HCT116 (cell line): ENCODE data around the gene RAB34. TPM values are rescaled to one million over a fixed set of nuclear protein-coding genes. Genes with fewer than 3 reads are reported as not detected.
A peak's percentile ranks its signal among the peaks of the same experiment; 100 is the strongest.

ENCODE experiments used
- ATAC-seq: fragments of 200-7000 bp; cut with Tn5 transposase; 2 replicates; pipeline ENCODE4 v1.9.1; 2020; ENCODE audit warnings: mild to moderate bottlenecking, moderate library complexity
- BruUV-seq: library from RNA; stranded (reverse); fragments of 400-500 nt; replicated peaks from 2 replicates; lab custom pipeline; 2021; lab: Mats Ljungman, UMichigan
- CTCF ChIA-PET: fragments of 300-600 bp; sonication (Branson Sonifier 250); formaldehyde crosslinking; loops from one replicate; lab custom pipeline; 2021; ENCODE audit warnings: antibody characterized with exemption; lab: Charles Lee
- POLR2A ChIA-PET: fragments of 300-600, 350-600 bp; sonication (Branson Sonifier 250); formaldehyde crosslinking; loops from one replicate; lab custom pipeline; 2021; ENCODE audit warnings: antibody characterized with exemption; lab: Charles Lee
- RAD21 ChIA-PET, 2 experiments: fragments of 300-600 bp; sonication (Branson Sonifier 250); formaldehyde crosslinking; loops; one replicate each; lab custom pipeline; 2023; ENCODE audit warnings: low total read pairs in 2 of 2; ENCODE audit not compliant: uncharacterized antibody in 2 of 2, unreplicated experiment in 2 of 2, low non-redundant PET in 1 of 2; lab: Charles Lee
- DNase-seq: peaks from one replicate; pipeline ENCODE4 v3.0.0-alpha.2; 2010; ENCODE audit warnings: low read depth, low spot score
- H2AFZ ChIP-seq: fragments of 200-600 bp; shearing (Covaris generic), sonication (generic); 2 replicates; pipeline ENCODE4 v1.6.1; 2017; ENCODE audit warnings: low read depth, mixed run types, mixed read lengths, antibody characterized with exemption, low read length; ENCODE audit not compliant: poor library complexity, severe bottlenecking
- H3K27ac ChIP-seq: 2 replicates; pipeline ENCODE4 v1.5.1; 2012; ENCODE audit warnings: low read depth, low read length
- H3K27me3 ChIP-seq: fragments of 200-600 bp; sonication (generic); 2 replicates; pipeline ENCODE4 v1.6.1; 2016; ENCODE audit warnings: mixed run types, low read length, mixed read lengths; ENCODE audit not compliant: insufficient read depth
- H3K36me3 ChIP-seq, 2 experiments: fragments of 200-500 bp in 1 of 2; fragments of 200-600 bp in 1 of 2; sonication (Bioruptor generic) in 1 of 2; sonication (generic) in 1 of 2; 2 replicates each; pipeline versions ENCODE4 v1.5.1 to v1.6.1; 2014 to 2016; ENCODE audit warnings: low read length in 2 of 2, inconsistent platforms in 1 of 2, mixed read lengths in 1 of 2, mixed run types in 1 of 2; ENCODE audit not compliant: insufficient read depth in 2 of 2, control insufficient read depth in 1 of 2
- H3K4me1 ChIP-seq, 2 experiments: fragments of 200-600 bp in 1 of 2; sonication (generic) in 1 of 2; 2 replicates each; pipeline versions ENCODE4 v1.5.1 to v1.6.1; 2012 to 2017; ENCODE audit warnings: low read length in 2 of 2, inconsistent platforms in 1 of 2, mild to moderate bottlenecking in 1 of 2, mixed read lengths in 1 of 2, mixed run types in 1 of 2, moderate library complexity in 1 of 2; ENCODE audit not compliant: insufficient read depth in 2 of 2, control insufficient read depth in 1 of 2
- H3K4me2 ChIP-seq: fragments of 200-600 bp; sonication (generic); 2 replicates; pipeline ENCODE4 v1.6.1; 2017; ENCODE audit warnings: mixed run types, low read length, mixed read lengths
- H3K4me3 ChIP-seq, 2 experiments: fragments of 200-600 bp in 1 of 2; sonication (generic) in 1 of 2; replicated peaks in 1 of 2; 2 replicates each; pipeline ENCODE4 v1.5.1; 2011 to 2016; ENCODE audit warnings: low read length in 2 of 2, control low read depth in 1 of 2, low read depth in 1 of 2, mild to moderate bottlenecking in 1 of 2, mixed read lengths in 1 of 2, mixed run types in 1 of 2
- H3K79me2 ChIP-seq: fragments of 200-600 bp; sonication (generic); 2 replicates; pipeline ENCODE4 v1.6.1; 2017; ENCODE audit warnings: mild to moderate bottlenecking, mixed run types, low read length, moderate library complexity, mixed read lengths; ENCODE audit not compliant: insufficient read depth
- H3K9ac ChIP-seq: fragments of 200-600 bp; sonication (generic); 2 replicates; pipeline ENCODE4 v1.6.1; 2016; ENCODE audit warnings: low read length, mixed read lengths
- H3K9me2 ChIP-seq: fragments of 200-600 bp; sonication (generic), shearing (Covaris generic); 2 replicates; pipeline ENCODE4 v1.6.1; 2017; ENCODE audit warnings: mixed run types, mild to moderate bottlenecking, moderate library complexity; ENCODE audit not compliant: insufficient read depth
- H3K9me3 ChIP-seq, 2 experiments: fragments of 200-500 bp in 1 of 2; fragments of 200-600 bp in 1 of 2; sonication (Bioruptor generic) in 1 of 2; sonication (generic) in 1 of 2; 2 replicates each; pipeline ENCODE4 v1.6.1; 2014 to 2017; ENCODE audit warnings: low read length in 2 of 2, mixed read lengths in 2 of 2, inconsistent platforms in 1 of 2, low read depth in 1 of 2, mild to moderate bottlenecking in 1 of 2, mixed run types in 1 of 2, moderate library complexity in 1 of 2; ENCODE audit not compliant: control insufficient read depth in 1 of 2, insufficient read depth in 1 of 2
- H4K20me1 ChIP-seq: fragments of 200-600 bp; sonication (generic), shearing (Covaris generic); 2 replicates; pipeline ENCODE4 v1.6.1; 2017; ENCODE audit warnings: mixed run types, mild to moderate bottlenecking, moderate library complexity; ENCODE audit not compliant: insufficient read depth
- POLR2A ChIP-seq: IDR thresholded peaks from 2 replicates; pipeline ENCODE4 v1.7.0; 2011; ENCODE audit warnings: borderline replicate concordance; ENCODE audit not compliant: insufficient read depth, insufficient read length; ENCODE audit errors: extremely low read depth
- RAD21 ChIP-seq: IDR thresholded peaks from 2 replicates; pipeline ENCODE4 v1.6.1; 2012; ENCODE audit warnings: low read depth, mild to moderate bottlenecking
- REST ChIP-seq: IDR thresholded peaks from 2 replicates; pipeline ENCODE4 v1.6.1; 2012; ENCODE audit warnings: low read depth
- TCF7L2 ChIP-seq: IDR thresholded peaks from 2 replicates; pipeline ENCODE4 v1.7.0; 2011; ENCODE audit warnings: borderline replicate concordance, inconsistent platforms; ENCODE audit not compliant: insufficient read depth, insufficient read length; ENCODE audit errors: extremely low read depth
- intact Hi-C: fragments of 100-400 bp; cut with micrococcal nuclease; formaldehyde crosslinking; loops from 2 replicates; pipeline ENCODE4 v1.10.0; 2022
- total RNA-seq: library from RNA; stranded (reverse); gene quantifications from one replicate; pipeline ENCODE4 v1.2.1, GENCODE V29; 2021; ENCODE audit not compliant: unreplicated experiment

RAB34 gene
- total RNA-seq, 1 experiment from 2014 or later, result 0.59 TPM

DNA sequence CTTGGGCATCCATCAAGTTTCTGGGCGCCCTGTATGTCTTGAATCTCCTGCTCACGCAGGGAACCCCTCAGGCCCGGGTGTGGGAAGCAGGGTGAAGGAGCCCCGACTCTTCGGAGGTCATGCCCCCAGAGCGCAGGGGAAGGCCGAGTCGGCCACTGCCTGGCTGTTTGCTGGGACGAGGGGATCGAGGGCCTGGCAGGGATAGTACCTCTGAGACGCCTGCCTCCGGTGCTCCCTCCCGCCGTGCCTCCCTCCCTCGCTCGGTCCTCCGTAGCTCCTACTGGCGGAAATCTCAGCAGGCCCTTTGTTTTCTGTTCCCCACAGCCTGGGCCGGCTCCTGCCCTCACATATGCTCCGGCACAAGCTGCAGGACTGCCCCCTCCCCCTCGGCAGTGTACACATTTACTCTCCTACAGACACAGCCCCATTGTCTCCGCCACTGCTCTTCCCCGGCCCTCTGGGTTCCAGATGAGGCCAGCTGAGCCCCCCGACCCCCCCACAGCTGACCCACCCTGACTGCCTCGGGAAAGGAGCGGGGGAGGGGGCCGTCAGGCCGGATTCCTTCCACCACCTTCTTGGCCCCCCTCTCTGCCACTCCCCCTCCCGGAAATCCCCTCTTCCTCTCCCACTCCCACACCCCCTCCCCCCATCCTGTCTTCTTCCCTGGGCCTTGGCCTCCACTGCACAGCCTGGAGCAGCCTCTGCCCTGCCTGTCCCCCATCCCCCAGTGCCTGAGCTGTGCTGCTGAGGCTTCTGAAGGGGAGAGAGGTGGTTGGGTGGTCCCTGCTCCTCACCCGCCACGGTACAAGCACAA lies 27.5 kb upstream of the RAB34 start:
- Histone ChIP-seq H3K9me2 (no peaks in the 10 kb centered on the region), H3K27me3 (no peaks in the 10 kb centered on the region), H3K4me1 (peaks cover 34 to 59% of the 10 kb centered on the region in 2 experiments), H3K9ac (peak overlapping the region; percentile 100), H3K9me3 (no peaks in the 10 kb centered on the region), H3K4me2 (peak overlapping the region; percentile 99), H4K20me1 (peaks cover 24% of the 10 kb centered on the region; the same call in 1 of the 2 replicates), H3K4me3 (peak overlapping the region; percentile 97 to 100), H2AFZ (no peak overlapping the region), H3K36me3 (peaks cover 23 to 43% of the 10 kb centered on the region in 2 experiments), H3K27ac (peak overlapping the region; percentile 98), H3K79me2 (peaks cover 52% of the 10 kb centered on the region)
- ChIA-PET POLR2A (interaction anchor here (2.3 to 11.6 kb wide), 2 partner anchors 17 to 26 kb away, joined by 9 to 149 read pairs; partner anchors contain the start of genes NEK8, RPL23A and TLCD1), RAD21 (interaction anchor here in 1 of 2 experiments (1.0 kb wide), 1 partner anchor 19 kb away, joined by 5 read pairs; no protein-coding TSS in a partner anchor), CTCF (interaction anchor here (13.6 kb wide), 1 partner anchor 18 kb away, joined by 207 read pairs; the partner anchor contains the start of genes NEK8 and TLCD1)
- intact Hi-C loops, result no loop called here
- ATAC-seq (no peak; the same call in 1 of the 2 replicates), DNase-seq (no peak)
- BruUV-seq, result no TSS peak
- TF ChIP-seq REST (no peak), TCF7L2 (no peak), POLR2A (no peak), RAD21 (no peak)
- TF ChIP-seq, all 23 proteins: peak for 0
